ENCODE data around the gene HEBP2.

The HEBP2 gene

GRCh38 chr6:138378463-138378862 is 25.6 kb upstream of the HEBP2 start:
- Histone ChIP-seq H3K27me3 (ENCODE audit: low read depth, low read length) (no peaks in the 10 kb centered on the region), H3K36me3 (ENCODE audit: control insufficient read depth in 1 of 2, insufficient read depth in 2 of 2, low read length in 2 of 2) (no peaks in the 10 kb centered on the region), H3K27ac (ENCODE audit: low read length) (no peak overlapping the region), H3K4me1 (ENCODE audit: control insufficient read depth in 1 of 2, insufficient read depth in 2 of 2, low read length in 2 of 2) (no peaks in the 10 kb centered on the region), H3K9me3 (ENCODE audit: control insufficient read depth in 1 of 2, low read length in 2 of 2) (no peaks in the 10 kb centered on the region), H3K4me3 (ENCODE audit: low read depth in 1 of 2, low read length in 2 of 2) (no peak overlapping the region)

- Histone ChIP-seq H3K9me3 (ENCODE audit: control insufficient read depth in 1 of 2, low read length in 2 of 2) (no peaks in the 10 kb centered on the region), H3K4me1 (ENCODE audit: control insufficient read depth in 1 of 2, insufficient read depth in 2 of 2, low read length in 2 of 2) (no peaks in the 10 kb centered on the region), H3K27ac (ENCODE audit: low read length) (no peak overlapping the region), H3K27me3 (ENCODE audit: low read depth, low read length) (no peaks in the 10 kb centered on the region), H3K4me3 (ENCODE audit: low read depth in 1 of 2, low read length in 2 of 2) (no peak overlapping the region), H3K36me3 (ENCODE audit: control insufficient read depth in 1 of 2, insufficient read depth in 2 of 2, low read length in 2 of 2) (no peaks in the 10 kb centered on the region)
These were observed 21.3 kb upstream of the HEBP2 start for GRCh38 chr6:138382498-138383265.

GRCh38 chr6:138383776-138384175 is 20.2 kb upstream of the HEBP2 start:
- Histone ChIP-seq H3K27ac (ENCODE audit: low read length) (no peak overlapping the region), H3K4me1 (ENCODE audit: control insufficient read depth in 1 of 2, insufficient read depth in 2 of 2, low read length in 2 of 2) (no peaks in the 10 kb centered on the region), H3K9me3 (ENCODE audit: control insufficient read depth in 1 of 2, low read length in 2 of 2) (no peaks in the 10 kb centered on the region), H3K36me3 (ENCODE audit: control insufficient read depth in 1 of 2, insufficient read depth in 2 of 2, low read length in 2 of 2) (no peaks in the 10 kb centered on the region), H3K27me3 (ENCODE audit: low read depth, low read length) (no peaks in the 10 kb centered on the region), H3K4me3 (ENCODE audit: low read depth in 1 of 2, low read length in 2 of 2) (no peak overlapping the region)

GRCh38 chr6:138386897-138387296 is 17.1 kb upstream of the HEBP2 start:
- H3K36me3 ChIP-seq (ENCODE audit: control insufficient read depth in 1 of 2, insufficient read depth in 2 of 2, low read length in 2 of 2) = no peaks in the 10 kb centered on the region
- no peak overlapping the region for H3K4me3 ChIP-seq (ENCODE audit: low read depth in 1 of 2, low read length in 2 of 2)
- no peak overlapping the region for H3K27ac ChIP-seq (ENCODE audit: low read length)
- H3K4me1 ChIP-seq (ENCODE audit: control insufficient read depth in 1 of 2, insufficient read depth in 2 of 2, low read length in 2 of 2) = no peaks in the 10 kb centered on the region
- H3K27me3 ChIP-seq (ENCODE audit: low read depth, low read length) = no peaks in the 10 kb centered on the region
- H3K9me3 ChIP-seq (ENCODE audit: control insufficient read depth in 1 of 2, low read length in 2 of 2) = no peaks in the 10 kb centered on the region

- Histone ChIP-seq H3K36me3 (ENCODE audit: control insufficient read depth in 1 of 2, insufficient read depth in 2 of 2, low read length in 2 of 2) (no peaks in the 10 kb centered on the region), H3K4me1 (ENCODE audit: control insufficient read depth in 1 of 2, insufficient read depth in 2 of 2, low read length in 2 of 2) (no peaks in the 10 kb centered on the region), H3K4me3 (ENCODE audit: low read depth in 1 of 2, low read length in 2 of 2) (no peak overlapping the region), H3K27me3 (ENCODE audit: low read depth, low read length) (no peaks in the 10 kb centered on the region), H3K9me3 (ENCODE audit: control insufficient read depth in 1 of 2, low read length in 2 of 2) (no peaks in the 10 kb centered on the region), H3K27ac (ENCODE audit: low read length) (no peak overlapping the region)
These were observed 16.2 kb upstream of the HEBP2 start for GRCh38 chr6:138387577-138388368.

- Histone ChIP-seq H3K27ac (ENCODE audit: low read length) (no peak overlapping the region), H3K9me3 (ENCODE audit: control insufficient read depth in 1 of 2, low read length in 2 of 2) (no peaks in the 10 kb centered on the region), H3K27me3 (ENCODE audit: low read depth, low read length) (no peaks in the 10 kb centered on the region), H3K4me3 (ENCODE audit: low read depth in 1 of 2, low read length in 2 of 2) (no peak overlapping the region), H3K36me3 (ENCODE audit: control insufficient read depth in 1 of 2, insufficient read depth in 2 of 2, low read length in 2 of 2) (no peaks in the 10 kb centered on the region), H3K4me1 (ENCODE audit: control insufficient read depth in 1 of 2, insufficient read depth in 2 of 2, low read length in 2 of 2) (no peaks in the 10 kb centered on the region)
These were observed 14.5 kb upstream of the HEBP2 start for GRCh38 chr6:138389551-138389950.

- no peaks in the 10 kb centered on the region for H3K36me3 ChIP-seq (ENCODE audit: control insufficient read depth in 1 of 2, insufficient read depth in 2 of 2, low read length in 2 of 2)
- no peaks in the 10 kb centered on the region for H3K27me3 ChIP-seq (ENCODE audit: low read depth, low read length)
- no peak overlapping the region for H3K4me3 ChIP-seq (ENCODE audit: low read depth in 1 of 2, low read length in 2 of 2)
- no peak overlapping the region for H3K27ac ChIP-seq (ENCODE audit: low read length)
- H3K4me1 ChIP-seq (ENCODE audit: control insufficient read depth in 1 of 2, insufficient read depth in 2 of 2, low read length in 2 of 2) = no peaks in the 10 kb centered on the region
- no peaks in the 10 kb centered on the region for H3K9me3 ChIP-seq (ENCODE audit: control insufficient read depth in 1 of 2, low read length in 2 of 2)
These were observed 9.9 kb upstream of the HEBP2 start for GRCh38 chr6:138393871-138394783.

GRCh38 chr6:138396709-138397108 is 7.3 kb upstream of the HEBP2 start:
- no peaks in the 10 kb centered on the region for H3K4me1 ChIP-seq (ENCODE audit: control insufficient read depth in 1 of 2, insufficient read depth in 2 of 2, low read length in 2 of 2)
- no peaks in the 10 kb centered on the region for H3K36me3 ChIP-seq (ENCODE audit: control insufficient read depth in 1 of 2, insufficient read depth in 2 of 2, low read length in 2 of 2)
- H3K9me3 ChIP-seq (ENCODE audit: control insufficient read depth in 1 of 2, low read length in 2 of 2) = no peaks in the 10 kb centered on the region
- no peaks in the 10 kb centered on the region for H3K27me3 ChIP-seq (ENCODE audit: low read depth, low read length)
- H3K27ac ChIP-seq (ENCODE audit: low read length) = no peak overlapping the region
- no peak overlapping the region for H3K4me3 ChIP-seq (ENCODE audit: low read depth in 1 of 2, low read length in 2 of 2)

- no peaks in the 10 kb centered on the region for H3K27me3 ChIP-seq (ENCODE audit: low read depth, low read length)
- H3K4me3 ChIP-seq (ENCODE audit: low read depth in 1 of 2, low read length in 2 of 2) = no peak overlapping the region
- H3K36me3 ChIP-seq (ENCODE audit: control insufficient read depth in 1 of 2, insufficient read depth in 2 of 2, low read length in 2 of 2) = no peaks in the 10 kb centered on the region
- no peak overlapping the region for H3K27ac ChIP-seq (ENCODE audit: low read length)
- no peaks in the 10 kb centered on the region for H3K4me1 ChIP-seq (ENCODE audit: control insufficient read depth in 1 of 2, insufficient read depth in 2 of 2, low read length in 2 of 2)
- H3K9me3 ChIP-seq (ENCODE audit: control insufficient read depth in 1 of 2, low read length in 2 of 2) = no peaks in the 10 kb centered on the region
These were observed 6.6 kb upstream of the HEBP2 start for GRCh38 chr6:138397128-138398122.

- no peak overlapping the region for H3K4me3 ChIP-seq (ENCODE audit: low read depth in 1 of 2, low read length in 2 of 2)
- H3K27ac ChIP-seq (ENCODE audit: low read length) = no peak overlapping the region
- H3K9me3 ChIP-seq (ENCODE audit: control insufficient read depth in 1 of 2, low read length in 2 of 2) = no peaks in the 10 kb centered on the region
- H3K36me3 ChIP-seq (ENCODE audit: control insufficient read depth in 1 of 2, insufficient read depth in 2 of 2, low read length in 2 of 2) = no peaks in the 10 kb centered on the region
- H3K4me1 ChIP-seq (ENCODE audit: control insufficient read depth in 1 of 2, insufficient read depth in 2 of 2, low read length in 2 of 2) = peaks cover 0 to 4% of the 10 kb centered on the region in 2 donors
- no peaks in the 10 kb centered on the region for H3K27me3 ChIP-seq (ENCODE audit: low read depth, low read length)
These were observed 3.7 kb upstream of the HEBP2 start for GRCh38 chr6:138400326-138400725.

Data from muscle layer of duodenum (tissue), 2 donors.